Measurements from ENCODE around the gene DMRTA2.

The DMRTA2 gene

GRCh38 chr1:50438945-50439344, 15.7 kb upstream of the DMRTA2 start:
- no peak for TF ChIP-seq Cebpa-rat (IDR thresholded peaks at IDR 0.05)
- no peak overlapping the region for H3K9ac ChIP-seq
- no peaks in the 10 kb centered on the region for H3K9me3 ChIP-seq
- peaks cover 39% of the 10 kb centered on the region for H3K36me3 ChIP-seq
- no peak overlapping the region for H3K4me3 ChIP-seq
- H3K4me1 ChIP-seq = no peaks in the 10 kb centered on the region
- H3K27me3 ChIP-seq = no peaks in the 10 kb centered on the region
- H3K4me2 ChIP-seq = no peak overlapping the region
- H3K27ac ChIP-seq = no peak overlapping the region
- no peaks in the 10 kb centered on the region for H4K20me1 ChIP-seq

- Histone ChIP-seq H3K9me3 (no peaks in the 10 kb centered on the region), H3K4me3 (no peak overlapping the region), H3K9ac (no peak overlapping the region), H3K36me3 (peaks cover 35% of the 10 kb centered on the region), H3K4me2 (no peak overlapping the region), H3K4me1 (no peaks in the 10 kb centered on the region), H3K27me3 (peaks cover 7% of the 10 kb centered on the region; the same call in 1 of the 2 replicates), H3K27ac (no peak overlapping the region), H4K20me1 (no peaks in the 10 kb centered on the region)
- TF ChIP-seq Cebpa-rat (IDR thresholded peaks at IDR 0.05) = no peak
Measured at GRCh38 chr1:50436489-50436888, 13.2 kb upstream of the DMRTA2 start.

- no peak overlapping the region for H3K4me2 ChIP-seq
- TF ChIP-seq Cebpa-rat (IDR thresholded peaks at IDR 0.05) = no peak
- 0 out of 2 replicates have a peak, but pooled peaks cover 9% of the 10 kb centered on the region for H4K20me1 ChIP-seq
- H3K4me3 ChIP-seq = no peak overlapping the region
- no peak overlapping the region for H3K27ac ChIP-seq
- H3K4me1 ChIP-seq = no peaks in the 10 kb centered on the region
- no peaks in the 10 kb centered on the region for H3K36me3 ChIP-seq
- peaks cover 35% of the 10 kb centered on the region for H3K9me3 ChIP-seq
- peaks cover 72% of the 10 kb centered on the region for H3K27me3 ChIP-seq
- no peak overlapping the region for H3K9ac ChIP-seq
Measured at GRCh38 chr1:50430010-50430405, 6.8 kb upstream of the DMRTA2 start.

- TF ChIP-seq Cebpa-rat (IDR thresholded peaks at IDR 0.05) = no peak
- peaks cover 52% of the 10 kb centered on the region for H3K9me3 ChIP-seq
- no peak overlapping the region for H3K4me2 ChIP-seq
- no peak overlapping the region for H3K9ac ChIP-seq
- H3K4me3 ChIP-seq = no peak overlapping the region
- no peak overlapping the region for H3K27ac ChIP-seq
- no peaks in the 10 kb centered on the region for H3K4me1 ChIP-seq
- H3K27me3 ChIP-seq = peaks cover 91% of the 10 kb centered on the region
- 0 out of 2 replicates have a peak, but pooled peaks cover 9% of the 10 kb centered on the region for H4K20me1 ChIP-seq
- no peaks in the 10 kb centered on the region for H3K36me3 ChIP-seq
Measured at GRCh38 chr1:50427818-50428779, 4.9 kb upstream of the DMRTA2 start.

GRCh38 chr1:50427086-50427817, 4.0 kb upstream of the DMRTA2 start:
- Histone ChIP-seq H3K36me3 (no peaks in the 10 kb centered on the region), H3K4me3 (no peak overlapping the region), H3K27ac (no peak overlapping the region), H3K4me2 (no peak overlapping the region), H3K4me1 (no peaks in the 10 kb centered on the region), H3K9me3 (peaks cover 61% of the 10 kb centered on the region), H3K9ac (no peak overlapping the region), H3K27me3 (peaks cover 100% of the 10 kb centered on the region), H4K20me1 (0 out of 2 replicates have a peak, but pooled peaks cover 9% of the 10 kb centered on the region)
- no peak for TF ChIP-seq Cebpa-rat (IDR thresholded peaks at IDR 0.05)

- no peak for TF ChIP-seq Cebpa-rat (IDR thresholded peaks at IDR 0.05)
- Histone ChIP-seq H3K9me3 (peaks cover 66% of the 10 kb centered on the region), H3K27ac (no peak overlapping the region), H3K4me1 (no peaks in the 10 kb centered on the region), H3K4me3 (no peak overlapping the region), H3K36me3 (no peaks in the 10 kb centered on the region), H3K4me2 (no peak overlapping the region), H4K20me1 (0 out of 2 replicates have a peak, but pooled peaks cover 9% of the 10 kb centered on the region), H3K9ac (no peak overlapping the region), H3K27me3 (peaks cover 100% of the 10 kb centered on the region)
Measured at GRCh38 chr1:50426702-50427085, 3.5 kb upstream of the DMRTA2 start.

- no peak overlapping the region for H3K4me3 ChIP-seq
- 0 out of 2 replicates have a peak, but pooled peaks cover 9% of the 10 kb centered on the region for H4K20me1 ChIP-seq
- H3K9me3 ChIP-seq = peaks cover 71% of the 10 kb centered on the region
- no peak for TF ChIP-seq Cebpa-rat (IDR thresholded peaks at IDR 0.05)
- no peaks in the 10 kb centered on the region for H3K4me1 ChIP-seq
- no peak overlapping the region for H3K9ac ChIP-seq
- H3K27ac ChIP-seq = no peak overlapping the region
- no peaks in the 10 kb centered on the region for H3K36me3 ChIP-seq
- no peak overlapping the region for H3K4me2 ChIP-seq
- H3K27me3 ChIP-seq = peaks cover 100% of the 10 kb centered on the region
Measured at GRCh38 chr1:50426108-50426700, 3.0 kb upstream of the DMRTA2 start.

- TF ChIP-seq Cebpa-rat (IDR thresholded peaks at IDR 0.05) = no peak
- 0 out of 2 replicates have a peak, but pooled peaks cover 9% of the 10 kb centered on the region for H4K20me1 ChIP-seq
- no peak overlapping the region for H3K4me2 ChIP-seq
- H3K27ac ChIP-seq = no peak overlapping the region
- H3K36me3 ChIP-seq = no peaks in the 10 kb centered on the region
- H3K9me3 ChIP-seq = peaks cover 78% of the 10 kb centered on the region
- H3K4me3 ChIP-seq = 0 out of 2 replicates have a peak overlapping the region, but pooled peaks have one; percentile 31
- no peak overlapping the region for H3K9ac ChIP-seq
- H3K27me3 ChIP-seq = peaks cover 100% of the 10 kb centered on the region
- H3K4me1 ChIP-seq = no peaks in the 10 kb centered on the region
Measured at GRCh38 chr1:50425376-50426107, 2.3 kb upstream of the DMRTA2 start.

- H3K4me3 ChIP-seq = 0 out of 2 replicates have a peak overlapping the region, but pooled peaks have one; percentile 31
- TF ChIP-seq Cebpa-rat (IDR thresholded peaks at IDR 0.05) = no peak
- 0 out of 2 replicates have a peak, but pooled peaks cover 9% of the 10 kb centered on the region for H4K20me1 ChIP-seq
- no peak overlapping the region for H3K9ac ChIP-seq
- no peak overlapping the region for H3K4me2 ChIP-seq
- no peaks in the 10 kb centered on the region for H3K4me1 ChIP-seq
- H3K9me3 ChIP-seq = peaks cover 84% of the 10 kb centered on the region
- no peak overlapping the region for H3K27ac ChIP-seq
- no peaks in the 10 kb centered on the region for H3K36me3 ChIP-seq
- peaks cover 100% of the 10 kb centered on the region for H3K27me3 ChIP-seq
Measured at GRCh38 chr1:50424884-50425375, 1.7 kb upstream of the DMRTA2 start.
